ENCODE measurements around the gene PPM1G.
"Not testable (repeated sequence)": the region's sequence is repeated elsewhere in the genome, so short reads cannot be mapped to it uniquely, and the experiment has no call there.

The PPM1G gene

GRCh38 chr2:27409321-27410073 is at the start of gene PPM1G:
TSS of gene PPM1G (minus strand) at chr2:27409591. CDS start at chr2:27409422, 169 bp downstream.
- in situ Hi-C loops (cut with HindIII; ENCODE audit: low sequenced_read_pairs), result no loop called here

- in situ Hi-C loops (cut with HindIII; ENCODE audit: low sequenced_read_pairs), result no loop called here
Observed at GRCh38 chr2:27453968-27454367, 44.6 kb upstream of the PPM1G start.

GRCh38 chr2:27451095-27451494 is 41.7 kb upstream of the PPM1G start:
- in situ Hi-C loops (cut with HindIII; ENCODE audit: low sequenced_read_pairs), result no loop called here

GRCh38 chr2:27448381-27448780 is 39.0 kb upstream of the PPM1G start:
- in situ Hi-C loops (cut with HindIII; ENCODE audit: low sequenced_read_pairs), result no loop called here

- in situ Hi-C loops (cut with HindIII; ENCODE audit: low sequenced_read_pairs), result no loop called here
Observed at GRCh38 chr2:27446057-27446456, 36.7 kb upstream of the PPM1G start.

GRCh38 chr2:27445615-27446014 is 36.2 kb upstream of the PPM1G start:
- in situ Hi-C loops (cut with HindIII; ENCODE audit: low sequenced_read_pairs), result no loop called here

GRCh38 chr2:27445155-27445554 is 35.8 kb upstream of the PPM1G start:
- in situ Hi-C loops (cut with HindIII; ENCODE audit: low sequenced_read_pairs), result no loop called here

GRCh38 chr2:27442920-27443282 is 33.5 kb upstream of the PPM1G start:
- in situ Hi-C loops (cut with HindIII; ENCODE audit: low sequenced_read_pairs), result no loop called here

- in situ Hi-C loops (cut with HindIII; ENCODE audit: low sequenced_read_pairs), result no loop called here
Observed at GRCh38 chr2:27441958-27442919, 32.8 kb upstream of the PPM1G start, which contains the start of gene KRTCAP3. TSS of gene KRTCAP3 (plus strand) at chr2:27442381. CDS start at chr2:27442413, 32 bp downstream.

GRCh38 chr2:27441226-27441926 is 32.0 kb upstream of the PPM1G start:
- in situ Hi-C loops (cut with HindIII; ENCODE audit: low sequenced_read_pairs), result no loop called here

- in situ Hi-C loops (cut with HindIII; ENCODE audit: low sequenced_read_pairs), result no loop called here
Observed at GRCh38 chr2:27435628-27436027, 26.2 kb upstream of the PPM1G start.

- in situ Hi-C loops (cut with HindIII; ENCODE audit: low sequenced_read_pairs), result no loop called here
Observed at GRCh38 chr2:27431395-27431794, 22.0 kb upstream of the PPM1G start.

GRCh38 chr2:27428978-27429541 is 19.7 kb upstream of the PPM1G start:
- in situ Hi-C loops (cut with HindIII; ENCODE audit: low sequenced_read_pairs), result no loop called here

- in situ Hi-C loops (cut with HindIII; ENCODE audit: low sequenced_read_pairs), result no loop called here
Observed at GRCh38 chr2:27428213-27428977, 19.0 kb upstream of the PPM1G start, which contains the start of gene NRBP1. TSS of gene NRBP1 (plus strand) at chr2:27428631. CDS start at chr2:27433274, 4,643 bp downstream.

- in situ Hi-C loops (cut with HindIII; ENCODE audit: low sequenced_read_pairs), result no loop called here
Observed at GRCh38 chr2:27427863-27428212, 18.4 kb upstream of the PPM1G start.

- in situ Hi-C loops (cut with HindIII; ENCODE audit: low sequenced_read_pairs), result not testable (repeated sequence)
Observed at GRCh38 chr2:27425039-27425438, 15.6 kb upstream of the PPM1G start.

GRCh38 chr2:27422958-27423357 is 13.6 kb upstream of the PPM1G start:
- in situ Hi-C loops (cut with HindIII; ENCODE audit: low sequenced_read_pairs), result no loop called here

- in situ Hi-C loops (cut with HindIII; ENCODE audit: low sequenced_read_pairs), result no loop called here
Observed at GRCh38 chr2:27421660-27422250, 12.4 kb upstream of the PPM1G start.

- in situ Hi-C loops (cut with HindIII; ENCODE audit: low sequenced_read_pairs), result no loop called here
Observed at GRCh38 chr2:27420996-27421395, 11.6 kb upstream of the PPM1G start.

- in situ Hi-C loops (cut with HindIII; ENCODE audit: low sequenced_read_pairs), result no loop called here
Observed at GRCh38 chr2:27416151-27416550, 6.8 kb upstream of the PPM1G start.

Data from endothelial cell of hepatic sinusoid (primary cell).